HepG2 (cell line): Measurements from ENCODE around the gene DNPEP. TPM values are rescaled to one million over a fixed set of nuclear protein-coding genes. Genes with fewer than 3 reads are reported as not detected.

Experiments
- CBFB ChIP-seq: sonication (generic); formaldehyde crosslinking; IDR thresholded peaks from 2 replicates; pipeline ENCODE4 v1.4.0; 2020; ENCODE audit warnings: missing genetic modification reagents
- CEBPB ChIP-seq: IDR thresholded peaks from 2 replicates; pipeline ENCODE4 v1.6.1; 2011; ENCODE audit warnings: low read depth, low read length, improper control_type of control experiment, borderline replicate concordance
- GPN1 ChIP-seq: sonication (generic); formaldehyde crosslinking; IDR thresholded peaks from 2 replicates; pipeline ENCODE4 v1.5.1; 2020; ENCODE audit warnings: missing genetic modification reagents, borderline replicate concordance
- MAFK ChIP-seq, 2 experiments: IDR thresholded peaks in 1 of 2; conservative IDR thresholded peaks in 1 of 2; 2 replicates each; pipeline ENCODE4 v1.6.1; 2011; ENCODE audit warnings: improper control_type of control experiment in 2 of 2, low read length in 2 of 2
- NFE2L2 ChIP-seq: fragments of 150-350 bp; IDR thresholded peaks from 2 replicates; pipeline ENCODE4 v1.6.1; 2014; ENCODE audit warnings: low read length
- ZSCAN31 ChIP-seq: sonication (generic); formaldehyde crosslinking; IDR thresholded peaks from 2 replicates; pipeline ENCODE4 v1.5.0; 2020; ENCODE audit warnings: low read depth, mild to moderate bottlenecking, missing genetic modification reagents
- polyA plus RNA-seq, 8 experiments: library from polyadenylated mRNA; depleted of rRNA in 3 of 8; stranded (reverse) in 7 of 8; unstranded in 1 of 8; fragments of >200 nt; fragmentation: Illumina TruSeq in 4 of 8; extraction: Trizol in 4 of 8; gene quantifications; 2 replicates each; pipeline versions ENCODE4 v1.2.1 to v1.2.3, GENCODE V29; 2011 to 2016; ENCODE audit warnings: low read depth in 4 of 8, missing spikeins in 1 of 8, mixed read lengths in 1 of 8; ENCODE audit not compliant: insufficient read depth in 1 of 8
- total RNA-seq, 5 experiments: library from RNA; depleted of rRNA; stranded (reverse); fragments of >200 nt; fragmentation: Illumina TruSeq; extraction: Trizol; gene quantifications; 2 replicates each; pipeline ENCODE4 v1.2.3, GENCODE V29; 2016; ENCODE audit warnings: low read depth in 1 of 5
- TF ChIP-seq, protein P1 (sequence below): sonication (generic); formaldehyde crosslinking; IDR thresholded peaks from 2 replicates; pipeline ENCODE4 v1.4.0; 2020; ENCODE audit warnings: missing genetic modification reagents
- TF ChIP-seq, protein P2 (sequence below): sonication (generic); formaldehyde crosslinking; IDR thresholded peaks from 2 replicates; pipeline ENCODE4 v1.9.0; 2021; ENCODE audit warnings: missing genetic modification reagents, borderline replicate concordance

DNPEP gene
- total and polyA plus RNA-seq, 2 of the 13 experiments (the other 11 are each of a cell fraction or from before 2014, with no cell fraction given), result 104 to 109 TPM

GRCh38 chr2:219384083-219384713 lies 3.5 kb downstream of the DNPEP start (continued):
- TF ChIP-seq ZSCAN31, result no peak
- peak; percentile 86 for TF ChIP-seq CEBPB
- no peak for TF ChIP-seq CBFB (CRISPR knock-in tag)
- TF ChIP-seq, protein P1, sequence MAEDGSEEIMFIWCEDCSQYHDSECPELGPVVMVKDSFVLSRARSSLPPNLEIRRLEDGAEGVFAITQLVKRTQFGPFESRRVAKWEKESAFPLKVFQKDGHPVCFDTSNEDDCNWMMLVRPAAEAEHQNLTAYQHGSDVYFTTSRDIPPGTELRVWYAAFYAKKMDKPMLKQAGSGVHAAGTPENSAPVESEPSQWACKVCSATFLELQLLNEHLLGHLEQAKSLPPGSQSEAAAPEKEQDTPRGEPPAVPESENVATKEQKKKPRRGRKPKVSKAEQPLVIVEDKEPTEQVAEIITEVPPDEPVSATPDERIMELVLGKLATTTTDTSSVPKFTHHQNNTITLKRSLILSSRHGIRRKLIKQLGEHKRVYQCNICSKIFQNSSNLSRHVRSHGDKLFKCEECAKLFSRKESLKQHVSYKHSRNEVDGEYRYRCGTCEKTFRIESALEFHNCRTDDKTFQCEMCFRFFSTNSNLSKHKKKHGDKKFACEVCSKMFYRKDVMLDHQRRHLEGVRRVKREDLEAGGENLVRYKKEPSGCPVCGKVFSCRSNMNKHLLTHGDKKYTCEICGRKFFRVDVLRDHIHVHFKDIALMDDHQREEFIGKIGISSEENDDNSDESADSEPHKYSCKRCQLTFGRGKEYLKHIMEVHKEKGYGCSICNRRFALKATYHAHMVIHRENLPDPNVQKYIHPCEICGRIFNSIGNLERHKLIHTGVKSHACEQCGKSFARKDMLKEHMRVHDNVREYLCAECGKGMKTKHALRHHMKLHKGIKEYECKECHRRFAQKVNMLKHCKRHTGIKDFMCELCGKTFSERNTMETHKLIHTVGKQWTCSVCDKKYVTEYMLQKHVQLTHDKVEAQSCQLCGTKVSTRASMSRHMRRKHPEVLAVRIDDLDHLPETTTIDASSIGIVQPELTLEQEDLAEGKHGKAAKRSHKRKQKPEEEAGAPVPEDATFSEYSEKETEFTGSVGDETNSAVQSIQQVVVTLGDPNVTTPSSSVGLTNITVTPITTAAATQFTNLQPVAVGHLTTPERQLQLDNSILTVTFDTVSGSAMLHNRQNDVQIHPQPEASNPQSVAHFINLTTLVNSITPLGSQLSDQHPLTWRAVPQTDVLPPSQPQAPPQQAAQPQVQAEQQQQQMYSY (CRISPR knock-in tag), result no peak
- TF ChIP-seq NFE2L2, result no peak
- TF ChIP-seq GPN1 (CRISPR knock-in tag), result no peak
- TF ChIP-seq MAFK (conservative IDR thresholded peaks at IDR 0.05 in 1 of 2, IDR thresholded peaks at IDR 0.05 in 1 of 2; ENCODE audit: low read length in 2 of 2), result no peak
- TF ChIP-seq, protein P2, sequence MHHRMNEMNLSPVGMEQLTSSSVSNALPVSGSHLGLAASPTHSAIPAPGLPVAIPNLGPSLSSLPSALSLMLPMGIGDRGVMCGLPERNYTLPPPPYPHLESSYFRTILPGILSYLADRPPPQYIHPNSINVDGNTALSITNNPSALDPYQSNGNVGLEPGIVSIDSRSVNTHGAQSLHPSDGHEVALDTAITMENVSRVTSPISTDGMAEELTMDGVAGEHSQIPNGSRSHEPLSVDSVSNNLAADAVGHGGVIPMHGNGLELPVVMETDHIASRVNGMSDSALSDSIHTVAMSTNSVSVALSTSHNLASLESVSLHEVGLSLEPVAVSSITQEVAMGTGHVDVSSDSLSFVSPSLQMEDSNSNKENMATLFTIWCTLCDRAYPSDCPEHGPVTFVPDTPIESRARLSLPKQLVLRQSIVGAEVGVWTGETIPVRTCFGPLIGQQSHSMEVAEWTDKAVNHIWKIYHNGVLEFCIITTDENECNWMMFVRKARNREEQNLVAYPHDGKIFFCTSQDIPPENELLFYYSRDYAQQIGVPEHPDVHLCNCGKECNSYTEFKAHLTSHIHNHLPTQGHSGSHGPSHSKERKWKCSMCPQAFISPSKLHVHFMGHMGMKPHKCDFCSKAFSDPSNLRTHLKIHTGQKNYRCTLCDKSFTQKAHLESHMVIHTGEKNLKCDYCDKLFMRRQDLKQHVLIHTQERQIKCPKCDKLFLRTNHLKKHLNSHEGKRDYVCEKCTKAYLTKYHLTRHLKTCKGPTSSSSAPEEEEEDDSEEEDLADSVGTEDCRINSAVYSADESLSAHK, result no peak
- TF ChIP-seq, all 625 proteins: peak for 4
